Fibroblast of skin of abdomen (primary cell): ENCODE data around the gene LCN6.
"Not testable (repeated sequence)": the region's sequence is repeated elsewhere in the genome, so short reads cannot be mapped to it uniquely, and the experiment has no call there.

Source experiments
- DNase-seq: peaks from one replicate; pipeline ENCODE4 v3.0.0-alpha.2; 2013

Gene LCN6

DNA sequence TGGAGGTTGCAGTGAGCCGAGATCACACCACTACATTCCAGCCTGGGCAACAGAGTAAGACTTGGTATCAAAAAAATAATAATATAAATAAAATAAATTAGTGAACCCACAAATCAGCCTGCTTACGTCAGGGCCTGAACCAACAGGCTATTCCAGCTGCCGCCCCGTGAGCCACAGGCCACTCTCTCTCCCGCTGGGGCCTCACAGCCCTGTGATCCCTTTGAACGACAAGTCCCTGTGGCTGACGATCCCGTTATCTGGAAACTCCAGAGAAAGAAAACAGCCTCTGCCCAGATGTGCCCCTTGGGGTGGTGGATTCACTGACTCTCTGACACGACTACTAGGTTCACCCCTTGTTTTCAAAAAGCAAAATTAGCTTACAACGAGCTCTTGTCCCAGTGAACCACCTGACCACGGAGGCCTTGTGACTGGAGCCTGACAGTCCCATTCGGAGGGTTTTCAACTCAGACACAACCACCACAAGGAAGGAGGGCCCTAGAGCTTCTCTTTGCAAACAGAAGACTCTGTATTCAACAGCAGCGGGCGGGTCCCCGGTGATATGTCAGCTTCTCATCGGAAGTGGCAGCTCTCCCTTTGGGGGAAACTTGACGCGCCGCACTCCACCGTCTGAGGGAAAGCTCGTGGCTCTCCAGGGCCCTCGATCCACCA, 40.3 kb downstream of the LCN6 start:
- DNase-seq, result no peak

DNA sequence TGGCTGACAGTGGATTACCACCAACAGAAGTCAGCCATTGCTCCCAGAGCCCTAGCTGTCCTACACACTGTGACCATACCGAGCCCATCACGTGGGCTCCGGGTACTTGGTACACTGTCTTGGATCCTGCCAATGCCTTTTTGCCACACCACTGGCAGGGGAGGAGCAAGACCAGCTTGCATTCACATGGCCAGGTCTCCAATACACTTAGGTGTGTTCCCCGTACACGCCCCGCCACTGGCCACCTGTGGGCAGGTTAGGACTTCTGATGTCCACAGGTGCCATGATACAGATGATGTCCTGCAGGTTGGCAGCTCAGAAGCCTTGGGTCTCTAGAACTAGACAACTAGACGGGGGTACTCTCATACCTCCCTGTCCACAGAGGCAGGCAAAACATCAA, 41.3 kb downstream of the LCN6 start:
- DNase-seq, result no peak

DNA sequence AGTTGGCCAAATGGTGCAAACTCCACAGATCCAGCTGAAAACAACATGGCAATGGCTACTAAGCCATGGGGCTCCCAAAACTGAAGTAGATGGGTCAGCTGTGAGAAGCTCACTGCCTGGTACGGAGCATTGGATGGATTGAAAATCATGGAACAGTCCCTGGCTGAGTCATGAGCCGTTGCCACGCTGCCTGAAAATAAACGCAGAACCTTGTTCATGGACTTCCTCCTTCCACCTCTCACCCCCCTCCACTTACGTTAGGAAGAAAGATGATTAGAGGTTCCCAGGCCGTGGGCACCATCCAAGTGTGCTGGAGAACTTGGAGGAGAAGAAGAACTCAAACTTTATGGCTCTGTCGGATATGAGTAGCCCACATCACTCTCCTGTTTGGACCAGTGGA, 42.8 kb downstream of the LCN6 start:
- no peak for DNase-seq

DNA sequence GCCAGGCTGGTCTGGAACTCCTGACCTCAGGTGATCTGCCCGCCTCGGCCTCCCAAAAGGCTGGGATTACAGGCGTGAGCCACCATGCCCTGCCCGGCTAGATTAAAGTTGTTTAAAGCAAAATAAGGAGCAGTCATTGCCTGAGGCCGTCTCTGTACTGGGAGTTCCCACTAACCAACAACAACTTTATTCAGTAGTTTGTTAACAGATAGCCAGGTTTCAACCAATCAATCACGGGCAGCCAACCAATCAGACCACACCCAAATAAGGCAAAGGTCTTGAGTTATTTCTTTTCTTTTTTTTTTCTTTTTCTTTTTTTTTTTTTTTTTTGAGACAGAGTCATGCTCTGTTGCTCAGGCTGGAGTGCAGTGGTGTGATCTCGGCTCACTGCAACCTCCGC, 43.6 kb downstream of the LCN6 start:
- not testable (repeated sequence) for DNase-seq

DNA sequence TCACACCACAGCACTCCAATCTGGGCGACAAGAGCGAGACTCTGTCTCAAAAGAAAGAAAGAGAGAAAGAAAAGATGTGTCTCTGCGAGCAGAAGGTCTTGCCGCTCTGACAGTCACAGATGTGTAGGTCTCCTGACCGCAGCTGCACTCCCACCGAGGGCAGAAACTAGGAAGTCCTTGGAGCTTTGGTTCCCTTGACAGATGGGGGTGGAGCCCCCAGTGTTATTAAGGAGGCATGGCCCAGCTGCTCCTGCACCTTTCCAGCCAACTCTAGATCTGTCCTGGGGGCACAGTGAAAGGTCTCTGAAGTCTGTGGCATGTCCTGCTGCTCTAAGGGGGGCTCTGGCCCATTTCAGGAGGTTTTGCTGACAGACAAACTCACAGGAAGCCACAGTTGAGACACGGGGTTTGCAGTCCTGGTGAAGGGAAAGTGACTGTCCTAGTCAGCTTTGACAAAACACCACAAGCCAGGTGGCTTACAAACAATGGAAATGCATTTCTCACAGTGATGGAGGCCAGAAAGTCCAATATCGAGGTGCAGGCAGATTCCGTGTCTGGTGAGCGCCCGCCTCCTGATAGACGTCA, 45.0 kb downstream of the LCN6 start:
- DNase-seq, result no peak

DNA sequence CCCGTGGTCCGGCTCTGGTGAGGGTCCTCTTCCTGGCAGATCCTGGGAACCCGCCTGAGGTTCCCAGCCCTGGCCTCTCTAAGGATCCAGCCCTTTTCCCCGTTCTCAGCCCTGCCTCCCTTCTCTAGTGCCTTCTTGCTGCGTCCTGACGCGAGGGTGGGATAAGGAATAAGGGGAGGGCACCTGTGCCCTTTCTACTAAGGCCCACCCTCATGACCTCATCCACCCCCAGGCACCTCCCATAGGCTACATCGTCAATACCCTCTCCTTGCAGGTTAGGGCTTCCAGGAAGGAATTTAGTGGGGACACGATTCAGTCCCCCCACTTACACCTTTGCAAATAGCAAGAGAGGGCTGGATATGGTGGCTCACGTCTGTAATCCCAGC, 46.7 kb downstream of the LCN6 start:
- DNase-seq, result no peak

DNA sequence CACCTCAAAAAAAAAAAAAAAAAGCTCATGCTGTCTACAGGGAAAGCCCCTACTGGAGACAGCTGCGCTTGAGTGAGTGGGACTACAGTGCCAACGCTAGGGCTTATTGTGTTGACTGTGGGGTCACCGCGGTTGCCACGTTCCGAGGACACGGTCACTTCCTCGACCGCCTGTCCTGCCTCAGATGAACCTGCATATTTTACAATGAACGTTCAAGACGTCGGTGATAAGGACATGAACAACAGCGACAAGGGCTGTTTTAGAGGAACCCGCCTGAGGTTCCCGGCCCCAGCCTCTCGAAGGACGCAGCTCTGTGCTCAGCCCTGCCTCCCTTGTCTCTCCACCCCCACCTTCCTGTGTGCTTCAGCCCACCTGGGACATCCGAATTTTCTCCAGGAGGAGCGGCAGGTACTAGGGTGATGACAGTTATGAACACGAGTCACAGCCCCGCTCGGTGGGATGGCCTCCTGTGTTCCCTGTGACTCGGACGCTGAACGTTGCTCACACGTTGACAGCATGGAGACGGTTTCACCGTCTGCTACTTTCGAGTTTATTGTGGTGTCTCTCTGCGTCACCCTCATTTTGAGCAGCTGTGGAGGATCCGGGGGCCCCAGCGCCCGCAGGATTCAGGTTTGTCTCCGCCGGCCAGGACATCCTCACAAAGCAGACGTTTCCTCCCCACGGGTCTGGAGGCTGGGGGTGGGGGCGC, 47.2 kb downstream of the LCN6 start:
- no peak for DNase-seq

DNA sequence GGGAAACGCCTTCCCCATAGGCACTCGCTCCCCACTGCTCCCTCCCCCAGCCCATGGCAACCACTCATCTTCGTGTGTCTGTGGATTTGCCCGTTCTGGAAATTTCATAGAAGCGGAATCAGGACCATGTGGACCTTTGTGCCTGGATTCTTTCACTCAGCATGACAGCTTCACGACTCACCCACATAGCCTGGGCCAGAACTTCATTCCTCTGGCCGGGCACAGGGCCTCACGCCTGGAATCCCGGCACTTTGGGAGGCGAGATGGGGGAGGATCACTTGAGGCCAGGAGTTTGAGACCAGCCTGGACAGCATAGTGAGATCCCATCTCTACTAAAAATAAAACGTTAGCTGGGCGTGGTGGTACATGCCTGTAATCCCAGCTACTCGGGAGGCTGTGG, 48.0 kb downstream of the LCN6 start:
- DNase-seq, result peak; percentile 31

DNA sequence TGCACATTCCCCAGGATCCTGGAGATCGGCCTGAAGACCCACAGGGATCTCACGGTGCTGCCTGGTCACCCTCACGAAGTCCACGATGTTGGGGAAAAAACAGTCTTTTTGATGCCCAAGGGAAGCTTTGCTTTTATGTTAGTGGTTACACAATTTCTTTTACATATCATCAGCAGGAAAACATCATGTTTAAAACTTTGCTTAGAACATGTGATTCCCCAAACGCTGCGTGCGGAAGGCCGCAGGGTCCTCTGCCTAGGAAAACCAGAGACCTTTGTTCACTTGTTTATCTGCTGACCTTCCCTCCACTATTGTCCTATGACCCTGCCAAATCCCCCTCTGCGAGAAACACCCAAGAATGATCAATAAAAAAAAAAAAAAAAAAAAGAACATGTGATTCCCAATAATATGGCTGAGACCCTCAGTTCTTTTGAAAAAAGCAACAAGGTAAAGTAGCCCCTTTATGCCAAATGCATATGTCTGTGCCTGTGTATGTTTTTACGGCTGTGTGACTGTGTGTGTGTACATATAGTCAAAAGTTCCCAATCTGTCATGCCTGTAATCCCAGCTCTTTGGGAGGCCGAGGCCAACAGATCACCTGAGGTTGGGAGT, 49.6 kb downstream of the LCN6 start:
- DNase-seq, result no peak

DNA sequence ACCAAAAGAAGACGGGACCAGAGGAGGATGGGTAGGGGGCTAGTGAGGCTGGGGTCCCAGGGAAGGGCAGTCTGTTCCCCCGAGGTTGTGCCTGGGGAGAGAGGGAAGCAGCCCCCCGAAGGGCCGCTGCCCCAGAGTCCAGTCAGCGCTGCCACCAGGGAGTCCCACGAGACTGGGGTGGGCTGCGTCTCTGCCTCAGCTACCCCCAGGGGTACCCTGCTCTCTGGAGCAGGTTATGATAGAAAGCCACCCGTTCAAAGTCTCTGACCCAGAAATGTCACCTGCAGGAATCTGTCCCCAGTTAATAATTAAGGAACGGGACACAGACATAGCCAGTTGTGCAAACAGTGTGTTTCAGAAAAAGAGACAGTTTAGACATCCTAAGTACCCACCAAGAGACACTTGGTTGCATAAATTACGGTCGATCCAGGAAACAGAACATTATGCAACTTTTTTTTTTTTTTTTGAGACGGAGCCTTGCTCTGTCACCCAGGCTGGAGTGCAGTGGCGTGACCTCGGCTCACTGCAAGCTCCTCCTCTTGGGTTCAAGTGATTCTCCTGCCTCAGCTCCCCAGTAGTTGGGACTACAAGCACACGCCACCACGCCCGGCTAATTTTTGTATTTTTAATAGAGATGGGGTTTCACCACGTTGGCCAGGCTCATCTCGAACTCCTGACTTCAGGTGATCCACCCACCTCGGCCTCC, 50.4 kb downstream of the LCN6 start:
- no peak for DNase-seq

DNA sequence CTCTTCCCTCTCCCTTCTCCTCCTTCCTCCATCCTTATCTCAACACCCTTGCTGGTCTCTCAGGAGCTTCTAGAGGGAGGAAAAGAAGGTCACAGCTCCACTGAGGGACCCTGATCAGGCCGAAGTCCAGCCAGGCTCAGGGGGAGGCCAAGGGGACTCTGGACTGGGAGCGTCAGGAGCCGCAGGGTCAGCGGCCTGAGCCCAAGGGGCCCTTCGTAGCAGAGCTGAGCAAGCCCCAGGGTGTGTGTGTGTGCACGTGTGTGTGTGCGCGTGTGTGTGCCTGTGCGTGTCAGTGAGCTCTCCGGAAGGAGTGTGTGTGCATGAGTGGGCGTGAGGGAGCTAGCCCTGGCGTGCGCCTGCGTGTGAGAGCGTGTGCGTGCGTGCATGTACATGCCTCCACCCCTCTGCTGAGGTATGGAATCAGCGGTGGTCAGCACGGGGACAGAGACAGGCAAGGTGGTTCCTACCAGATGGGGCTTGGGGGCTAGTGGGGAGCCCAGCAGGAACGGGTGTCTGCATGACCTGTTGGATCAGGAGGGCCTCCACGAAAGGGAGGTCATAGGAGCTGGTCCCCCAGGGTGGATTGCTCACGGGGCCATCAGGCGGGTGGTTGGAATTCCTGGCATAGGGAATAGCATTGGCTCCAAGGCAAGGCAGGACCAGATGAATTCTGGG, 51.0 kb downstream of the LCN6 start:
- DNase-seq, result no peak

DNA sequence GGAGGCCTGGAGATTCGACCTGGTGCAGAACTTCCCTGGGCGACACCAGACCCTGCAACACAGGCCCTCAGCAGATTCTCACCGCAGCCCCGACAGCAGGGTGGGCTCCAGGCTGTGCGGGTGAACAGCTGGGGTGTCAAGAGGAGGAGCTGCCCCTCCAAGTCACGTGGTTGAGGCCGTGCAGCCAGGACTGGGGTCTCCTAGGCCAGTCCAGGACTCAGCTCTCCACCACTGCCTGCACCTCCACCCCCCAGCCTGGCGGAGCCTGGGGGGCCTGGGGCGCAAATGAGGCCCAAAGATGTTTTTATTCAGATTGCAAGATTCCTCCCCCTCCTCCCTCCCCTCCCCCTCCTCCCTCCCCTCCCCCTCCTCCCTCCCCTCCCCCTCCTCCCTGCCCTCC, 51.8 kb downstream of the LCN6 start:
- DNase-seq, result no peak

DNA sequence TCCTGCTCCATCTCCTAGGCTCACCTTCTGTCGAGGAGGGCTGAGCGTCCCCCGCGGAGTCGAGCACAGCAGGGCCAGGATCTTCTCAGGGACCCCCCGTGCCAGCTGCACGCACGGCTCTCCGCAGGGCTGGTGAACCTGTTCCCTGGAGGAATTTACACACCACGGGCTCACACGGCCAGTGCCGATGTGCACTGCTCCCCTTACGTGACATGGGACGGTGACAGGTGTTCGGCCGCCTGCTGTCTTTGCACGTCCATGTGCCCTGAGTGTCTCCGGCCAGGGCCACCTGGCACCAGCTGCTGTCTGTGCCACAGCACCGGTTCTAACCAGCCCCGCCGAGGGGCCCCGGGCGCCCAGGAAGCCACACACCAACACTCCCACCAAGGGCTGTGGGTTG, 52.4 kb downstream of the LCN6 start:
- DNase-seq, result no peak

DNA sequence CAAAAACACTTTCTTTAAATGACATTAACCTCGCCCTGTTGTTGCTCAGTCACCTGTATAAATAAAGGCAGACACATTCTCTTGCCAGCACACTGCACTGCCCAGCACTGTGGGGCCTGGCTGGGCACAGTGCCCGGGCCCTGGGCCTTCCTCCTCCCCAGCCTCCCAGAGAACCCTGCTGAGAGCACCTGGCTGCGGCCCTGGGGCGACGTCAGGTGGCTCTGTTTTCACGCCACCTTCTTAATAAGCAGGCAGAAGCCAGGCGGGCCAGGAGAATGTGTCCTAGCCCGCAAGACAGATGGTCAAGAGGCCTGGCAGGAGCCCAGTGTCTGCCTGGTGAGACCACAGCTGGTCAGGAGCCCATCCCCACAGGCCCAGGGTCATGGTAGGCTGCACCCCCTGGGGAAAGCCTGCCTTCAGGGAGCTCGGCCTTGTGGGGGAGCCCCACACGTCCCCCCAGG, 52.9 kb downstream of the LCN6 start:
- DNase-seq, result no peak

DNA sequence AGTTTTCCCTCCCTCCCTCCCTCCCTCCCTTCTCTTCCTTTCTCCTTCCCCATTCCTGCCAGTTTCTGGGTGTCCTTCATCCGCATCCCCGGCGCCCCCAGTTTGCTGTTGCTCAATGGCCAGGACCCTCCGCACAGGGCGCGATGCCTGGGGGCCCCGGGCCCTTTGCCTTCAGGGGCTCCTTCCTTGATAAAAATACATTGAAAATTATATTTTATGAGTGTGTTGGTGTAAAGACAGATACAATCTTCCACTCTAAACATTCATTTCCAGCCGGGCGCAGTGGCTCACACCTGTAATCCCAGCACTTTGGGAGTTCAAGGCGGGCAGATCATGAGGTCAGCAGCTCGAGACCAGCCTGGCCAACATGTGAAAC, 53.5 kb downstream of the LCN6 start:
- DNase-seq, result no peak

DNA sequence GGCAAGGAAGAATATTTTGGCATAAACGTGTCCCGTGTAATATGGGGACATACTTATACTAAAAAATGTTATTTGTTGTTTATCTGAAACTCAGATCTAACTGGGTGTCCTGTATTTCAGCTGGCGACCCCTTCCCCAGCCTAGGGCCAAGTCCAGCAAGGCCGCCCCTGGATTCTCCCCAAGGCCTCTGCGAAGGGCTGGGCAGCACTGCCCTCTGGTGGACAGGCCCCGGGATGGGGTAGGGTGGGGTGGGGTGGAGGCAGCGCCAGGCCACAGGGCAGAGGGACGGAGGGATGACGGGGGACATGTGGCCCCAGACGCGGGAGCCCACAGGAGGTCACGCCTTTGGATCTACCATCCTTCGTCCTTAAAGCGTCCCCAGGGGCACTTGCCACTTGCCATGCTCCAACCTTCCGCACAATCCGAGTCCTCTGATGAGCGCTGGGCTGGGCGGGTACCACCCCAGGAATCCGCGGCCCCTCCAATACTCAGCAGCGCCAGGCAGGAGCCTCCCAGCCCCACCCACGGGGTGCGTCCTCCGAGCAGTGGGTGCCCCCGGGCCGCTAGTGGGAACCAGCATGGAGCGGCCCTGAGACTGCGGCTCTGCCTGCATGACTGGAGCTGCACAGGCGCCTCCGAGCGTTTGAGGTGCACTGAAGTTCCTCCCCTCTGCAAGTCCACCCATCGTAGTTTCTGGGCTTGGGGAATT, 54.0 kb downstream of the LCN6 start:
- DNase-seq, result peak; percentile 16
